HCT116 (cell line): ENCODE results near the gene ZNF135. TPM values are rescaled to one million over a fixed set of nuclear protein-coding genes. Genes with fewer than 3 reads are reported as not detected.

ENCODE experiments used
- ATAC-seq: fragments of 200-7000 bp; cut with Tn5 transposase; 2 replicates; pipeline ENCODE4 v1.9.1; 2020; ENCODE audit warnings: mild to moderate bottlenecking, moderate library complexity
- BruUV-seq: library from RNA; stranded (reverse); fragments of 400-500 nt; replicated peaks from 2 replicates; lab custom pipeline; 2021; lab: Mats Ljungman, UMichigan
- CTCF ChIA-PET: fragments of 300-600 bp; sonication (Branson Sonifier 250); formaldehyde crosslinking; loops from one replicate; lab custom pipeline; 2021; ENCODE audit warnings: antibody characterized with exemption; lab: Charles Lee
- POLR2A ChIA-PET: fragments of 300-600, 350-600 bp; sonication (Branson Sonifier 250); formaldehyde crosslinking; loops from one replicate; lab custom pipeline; 2021; ENCODE audit warnings: antibody characterized with exemption; lab: Charles Lee
- RAD21 ChIA-PET, 2 experiments: fragments of 300-600 bp; sonication (Branson Sonifier 250); formaldehyde crosslinking; loops; one replicate each; lab custom pipeline; 2023; ENCODE audit warnings: low total read pairs in 2 of 2; ENCODE audit not compliant: uncharacterized antibody in 2 of 2, unreplicated experiment in 2 of 2, low non-redundant PET in 1 of 2; lab: Charles Lee
- DNase-seq: peaks from one replicate; pipeline ENCODE4 v3.0.0-alpha.2; 2010; ENCODE audit warnings: low read depth, low spot score
- H2AFZ ChIP-seq: fragments of 200-600 bp; shearing (Covaris generic), sonication (generic); 2 replicates; pipeline ENCODE4 v1.6.1; 2017; ENCODE audit warnings: low read depth, mixed run types, mixed read lengths, antibody characterized with exemption, low read length; ENCODE audit not compliant: poor library complexity, severe bottlenecking
- H3K27ac ChIP-seq: 2 replicates; pipeline ENCODE4 v1.5.1; 2012; ENCODE audit warnings: low read depth, low read length
- H3K27me3 ChIP-seq: fragments of 200-600 bp; sonication (generic); 2 replicates; pipeline ENCODE4 v1.6.1; 2016; ENCODE audit warnings: mixed run types, low read length, mixed read lengths; ENCODE audit not compliant: insufficient read depth
- H3K36me3 ChIP-seq, 2 experiments: fragments of 200-500 bp in 1 of 2; fragments of 200-600 bp in 1 of 2; sonication (Bioruptor generic) in 1 of 2; sonication (generic) in 1 of 2; 2 replicates each; pipeline versions ENCODE4 v1.5.1 to v1.6.1; 2014 to 2016; ENCODE audit warnings: low read length in 2 of 2, inconsistent platforms in 1 of 2, mixed read lengths in 1 of 2, mixed run types in 1 of 2; ENCODE audit not compliant: insufficient read depth in 2 of 2, control insufficient read depth in 1 of 2
- H3K4me1 ChIP-seq, 2 experiments: fragments of 200-600 bp in 1 of 2; sonication (generic) in 1 of 2; 2 replicates each; pipeline versions ENCODE4 v1.5.1 to v1.6.1; 2012 to 2017; ENCODE audit warnings: low read length in 2 of 2, inconsistent platforms in 1 of 2, mild to moderate bottlenecking in 1 of 2, mixed read lengths in 1 of 2, mixed run types in 1 of 2, moderate library complexity in 1 of 2; ENCODE audit not compliant: insufficient read depth in 2 of 2, control insufficient read depth in 1 of 2
- H3K4me2 ChIP-seq: fragments of 200-600 bp; sonication (generic); 2 replicates; pipeline ENCODE4 v1.6.1; 2017; ENCODE audit warnings: mixed run types, low read length, mixed read lengths
- H3K4me3 ChIP-seq, 2 experiments: fragments of 200-600 bp in 1 of 2; sonication (generic) in 1 of 2; replicated peaks in 1 of 2; 2 replicates each; pipeline ENCODE4 v1.5.1; 2011 to 2016; ENCODE audit warnings: low read length in 2 of 2, control low read depth in 1 of 2, low read depth in 1 of 2, mild to moderate bottlenecking in 1 of 2, mixed read lengths in 1 of 2, mixed run types in 1 of 2
- H3K79me2 ChIP-seq: fragments of 200-600 bp; sonication (generic); 2 replicates; pipeline ENCODE4 v1.6.1; 2017; ENCODE audit warnings: mild to moderate bottlenecking, mixed run types, low read length, moderate library complexity, mixed read lengths; ENCODE audit not compliant: insufficient read depth
- H3K9ac ChIP-seq: fragments of 200-600 bp; sonication (generic); 2 replicates; pipeline ENCODE4 v1.6.1; 2016; ENCODE audit warnings: low read length, mixed read lengths
- H3K9me2 ChIP-seq: fragments of 200-600 bp; sonication (generic), shearing (Covaris generic); 2 replicates; pipeline ENCODE4 v1.6.1; 2017; ENCODE audit warnings: mixed run types, mild to moderate bottlenecking, moderate library complexity; ENCODE audit not compliant: insufficient read depth
- H3K9me3 ChIP-seq, 2 experiments: fragments of 200-500 bp in 1 of 2; fragments of 200-600 bp in 1 of 2; sonication (Bioruptor generic) in 1 of 2; sonication (generic) in 1 of 2; 2 replicates each; pipeline ENCODE4 v1.6.1; 2014 to 2017; ENCODE audit warnings: low read length in 2 of 2, mixed read lengths in 2 of 2, inconsistent platforms in 1 of 2, low read depth in 1 of 2, mild to moderate bottlenecking in 1 of 2, mixed run types in 1 of 2, moderate library complexity in 1 of 2; ENCODE audit not compliant: control insufficient read depth in 1 of 2, insufficient read depth in 1 of 2
- H4K20me1 ChIP-seq: fragments of 200-600 bp; sonication (generic), shearing (Covaris generic); 2 replicates; pipeline ENCODE4 v1.6.1; 2017; ENCODE audit warnings: mixed run types, mild to moderate bottlenecking, moderate library complexity; ENCODE audit not compliant: insufficient read depth
- ATF3 ChIP-seq: IDR thresholded peaks from 2 replicates; pipeline ENCODE4 v1.6.1; 2012
- CEBPB ChIP-seq: IDR thresholded peaks from 2 replicates; pipeline ENCODE4 v1.6.1; 2012; ENCODE audit warnings: low read depth
- EGR1 ChIP-seq: IDR thresholded peaks from 2 replicates; pipeline ENCODE4 v1.6.1; 2012; ENCODE audit warnings: low read depth
- ELF1 ChIP-seq: IDR thresholded peaks from 2 replicates; pipeline ENCODE4 v1.6.1; 2012; ENCODE audit warnings: low read depth, borderline replicate concordance
- EZH2phosphoT487 ChIP-seq: fragments of 200-600 bp; IDR thresholded peaks from 2 replicates; pipeline ENCODE4 v1.6.1; 2018; ENCODE audit warnings: antibody characterized with exemption, borderline replicate concordance
- FOSL1 ChIP-seq: IDR thresholded peaks from 2 replicates; pipeline ENCODE4 v1.6.1; 2012; ENCODE audit warnings: low read depth
- JUND ChIP-seq: IDR thresholded peaks from 2 replicates; pipeline ENCODE4 v1.6.1; 2012
- MAX ChIP-seq: IDR thresholded peaks from 2 replicates; pipeline ENCODE4 v1.6.1; 2012
- POLR2A ChIP-seq: IDR thresholded peaks from 2 replicates; pipeline ENCODE4 v1.7.0; 2011; ENCODE audit warnings: borderline replicate concordance; ENCODE audit not compliant: insufficient read depth, insufficient read length; ENCODE audit errors: extremely low read depth
- POLR2AphosphoS5 ChIP-seq: IDR thresholded peaks from 2 replicates; pipeline ENCODE4 v1.6.1; 2011; ENCODE audit warnings: mild to moderate bottlenecking, low read depth, low read length, moderate library complexity
- RAD21 ChIP-seq: IDR thresholded peaks from 2 replicates; pipeline ENCODE4 v1.6.1; 2012; ENCODE audit warnings: low read depth, mild to moderate bottlenecking
- REST ChIP-seq: IDR thresholded peaks from 2 replicates; pipeline ENCODE4 v1.6.1; 2012; ENCODE audit warnings: low read depth
- SIN3A ChIP-seq: IDR thresholded peaks from 2 replicates; pipeline ENCODE4 v1.6.1; 2012; ENCODE audit warnings: low read depth
- SP1 ChIP-seq: IDR thresholded peaks from 2 replicates; pipeline ENCODE4 v1.6.1; 2012; ENCODE audit warnings: low read depth
- SRF ChIP-seq: IDR thresholded peaks from 2 replicates; pipeline ENCODE4 v1.6.1; 2012; ENCODE audit warnings: low read depth
- YY1 ChIP-seq: IDR thresholded peaks from 2 replicates; pipeline ENCODE4 v1.6.1; 2011; ENCODE audit warnings: low read length, low read depth, moderate library complexity, mild to moderate bottlenecking; ENCODE audit not compliant: insufficient replicate concordance; ENCODE audit errors: extremely low read depth
- ZFX ChIP-seq: fragments of 450-650 bp; IDR thresholded peaks from 2 replicates; pipeline ENCODE4 v1.6.1; 2017
- intact Hi-C: fragments of 100-400 bp; cut with micrococcal nuclease; formaldehyde crosslinking; loops from 2 replicates; pipeline ENCODE4 v1.10.0; 2022
- total RNA-seq: library from RNA; stranded (reverse); gene quantifications from one replicate; pipeline ENCODE4 v1.2.1, GENCODE V29; 2021; ENCODE audit not compliant: unreplicated experiment

ZNF135 gene
- total RNA-seq, 1 experiment from 2014 or later = not detected

GRCh38 chr19:58010507-58010906 lies 48.6 kb upstream of the ZNF135 start:
- Histone ChIP-seq H3K4me3 (no peak overlapping the region), H3K9me3 (peaks cover 0 to 11% of the 10 kb centered on the region in 2 experiments; a peak in 2 of 4 replicates)
- TF ChIP-seq SRF (no peak), CEBPB (no peak), RAD21 (no peak), EZH2phosphoT487 (no peak), YY1 (no peak), SP1 (no peak), POLR2A (no peak), ZFX (no peak)
- TF ChIP-seq, all 23 proteins: peak for 0
- H3K4me2 ChIP-seq = no peak overlapping the region
- no peaks in the 10 kb centered on the region for H3K9me2 ChIP-seq
- DNase-seq (no peak), ATAC-seq (no peak)
- ChIA-PET RAD21 (no interaction called here), POLR2A (no interaction called here), CTCF (no interaction called here)
- intact Hi-C loops = no loop called here
- H3K4me1 ChIP-seq = no peaks in the 10 kb centered on the region
- H4K20me1 ChIP-seq = no peaks in the 10 kb centered on the region
- H3K27ac ChIP-seq = no peak overlapping the region
- no peak overlapping the region for H3K9ac ChIP-seq
- H3K36me3 ChIP-seq = no peaks in the 10 kb centered on the region
- no peaks in the 10 kb centered on the region for H3K79me2 ChIP-seq
- H2AFZ ChIP-seq = no peak overlapping the region
- H3K27me3 ChIP-seq = no peaks in the 10 kb centered on the region
- BruUV-seq = no TSS peak

- ChIA-PET RAD21 (no interaction called here), CTCF (no interaction called here), POLR2A (no interaction called here)
- ATAC-seq = no peak
- Histone ChIP-seq H4K20me1 (no peaks in the 10 kb centered on the region), H3K4me1 (no peaks in the 10 kb centered on the region), H2AFZ (no peak overlapping the region), H3K79me2 (no peaks in the 10 kb centered on the region), H3K9ac (no peak overlapping the region), H3K9me3 (peaks cover 0 to 7% of the 10 kb centered on the region in 2 experiments; a peak in 2 of 4 replicates), H3K27me3 (no peaks in the 10 kb centered on the region), H3K9me2 (no peaks in the 10 kb centered on the region), H3K36me3 (no peaks in the 10 kb centered on the region), H3K27ac (no peak overlapping the region)
- intact Hi-C loops = no loop called here
- DNase-seq = no peak
- TF ChIP-seq EGR1 = no peak
- no peak for TF ChIP-seq ZFX
- no peak for TF ChIP-seq JUND
- no peak for TF ChIP-seq ELF1
- TF ChIP-seq MAX = no peak
- no peak for TF ChIP-seq SIN3A
- TF ChIP-seq YY1 = no peak
- no peak for TF ChIP-seq POLR2AphosphoS5
- no peak for TF ChIP-seq REST
- TF ChIP-seq ATF3 = no peak
- TF ChIP-seq FOSL1 = no peak
- TF ChIP-seq, all 23 proteins: peak for 0
- BruUV-seq = no TSS peak
- H3K4me2 ChIP-seq = no peak overlapping the region
- no peak overlapping the region for H3K4me3 ChIP-seq
Measured at GRCh38 chr19:58014141-58014540, 44.9 kb upstream of the ZNF135 start.
